CD4-positive, alpha-beta T cell treated with Interleukin-4 for 1 hour (primary cell): Measurements from ENCODE around the gene RASL11B.
"Not testable (repeated sequence)": the region's sequence is repeated elsewhere in the genome, so short reads cannot be mapped to it uniquely, and the experiment has no call there.

Experiments used
- DNase-seq, 2 donors: peaks; one replicate each; pipeline ENCODE4 v3.0.0-alpha.2; 2020 to 2022

The RASL11B gene, protein sequence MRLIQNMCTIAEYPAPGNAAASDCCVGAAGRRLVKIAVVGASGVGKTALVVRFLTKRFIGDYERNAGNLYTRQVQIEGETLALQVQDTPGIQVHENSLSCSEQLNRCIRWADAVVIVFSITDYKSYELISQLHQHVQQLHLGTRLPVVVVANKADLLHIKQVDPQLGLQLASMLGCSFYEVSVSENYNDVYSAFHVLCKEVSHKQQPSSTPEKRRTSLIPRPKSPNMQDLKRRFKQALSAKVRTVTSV

DNA sequence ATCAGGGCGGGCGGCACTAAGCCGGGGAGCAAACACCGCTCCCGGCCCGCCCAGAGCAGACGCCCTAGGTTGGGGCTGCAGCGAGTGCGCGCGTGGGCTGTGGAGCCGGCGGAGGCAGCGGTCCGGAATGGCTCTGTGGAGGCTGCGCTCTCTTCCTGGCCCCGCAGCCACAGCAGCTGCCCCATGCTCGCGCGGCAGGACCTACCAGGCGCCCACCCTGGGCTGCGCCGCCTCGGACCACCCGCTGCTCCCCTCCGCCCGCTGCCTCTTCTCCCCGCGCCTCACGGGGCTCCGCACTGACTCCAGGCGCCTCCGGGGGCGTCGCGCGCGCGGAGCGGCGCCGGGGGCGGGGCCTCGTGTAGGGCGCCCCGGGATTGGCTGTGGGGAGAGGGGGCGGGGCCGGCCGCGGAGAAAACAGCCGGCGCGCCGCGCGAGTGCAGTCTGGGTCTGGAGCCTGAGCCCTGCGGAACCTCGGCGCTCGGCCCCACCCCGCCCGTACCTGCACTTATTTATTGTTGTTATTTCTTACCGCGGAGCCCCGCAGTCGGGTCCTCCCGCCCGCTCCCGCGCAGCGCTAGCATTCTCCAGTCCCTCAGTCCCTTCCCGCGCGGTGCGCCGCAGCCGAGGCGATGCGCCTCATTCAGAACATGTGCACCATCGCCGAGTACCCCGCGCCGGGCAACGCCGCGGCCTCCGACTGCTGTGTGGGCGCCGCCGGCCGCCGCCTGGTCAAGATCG, at the start of gene RASL11B:
RASL11B (plus strand) TSS at position 439 of the 738 bp plus-strand sequence; CDS start at position 630, 191 bp downstream.
- DNase-seq: peak; percentile 79 to 85

DNA sequence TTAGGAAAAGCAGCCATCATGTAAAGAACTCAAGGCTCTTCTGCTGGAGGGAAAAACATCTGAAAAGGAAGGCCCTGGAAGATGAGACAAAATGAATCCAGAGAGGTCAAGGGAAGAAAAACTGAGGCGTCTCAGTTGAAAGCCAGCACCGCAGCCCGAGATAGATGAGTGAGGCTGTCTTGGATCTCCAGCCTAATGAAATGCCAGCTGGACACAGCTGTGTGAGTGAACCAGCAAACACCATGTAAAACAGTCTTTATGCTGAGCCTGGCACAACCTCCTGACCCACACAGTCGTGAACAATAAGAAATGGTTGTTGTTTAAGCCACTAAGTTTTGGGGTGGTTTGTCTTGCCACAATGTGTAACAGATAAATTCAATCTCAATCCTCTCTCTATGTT, 48.6 kb upstream of the RASL11B start:
- DNase-seq: no peak

DNA sequence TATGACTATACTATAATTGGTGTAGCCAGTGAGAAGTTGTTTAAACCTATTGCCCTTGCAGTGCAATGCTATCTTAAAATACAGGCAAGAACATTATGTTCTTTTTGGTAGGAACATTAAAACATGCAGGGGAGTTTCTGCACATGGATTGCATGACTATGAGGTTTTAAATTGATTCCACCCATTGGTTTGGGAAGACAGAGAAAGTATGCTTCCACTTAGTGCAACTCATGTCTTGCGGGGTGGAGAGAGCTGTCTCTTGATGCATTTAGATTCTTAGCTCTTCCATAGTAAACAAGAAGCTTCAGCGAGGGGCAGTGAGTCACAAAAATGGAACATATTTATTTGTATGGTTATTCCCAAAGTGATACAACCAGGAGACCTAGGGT, 39.5 kb upstream of the RASL11B start:
- no peak for DNase-seq

DNA sequence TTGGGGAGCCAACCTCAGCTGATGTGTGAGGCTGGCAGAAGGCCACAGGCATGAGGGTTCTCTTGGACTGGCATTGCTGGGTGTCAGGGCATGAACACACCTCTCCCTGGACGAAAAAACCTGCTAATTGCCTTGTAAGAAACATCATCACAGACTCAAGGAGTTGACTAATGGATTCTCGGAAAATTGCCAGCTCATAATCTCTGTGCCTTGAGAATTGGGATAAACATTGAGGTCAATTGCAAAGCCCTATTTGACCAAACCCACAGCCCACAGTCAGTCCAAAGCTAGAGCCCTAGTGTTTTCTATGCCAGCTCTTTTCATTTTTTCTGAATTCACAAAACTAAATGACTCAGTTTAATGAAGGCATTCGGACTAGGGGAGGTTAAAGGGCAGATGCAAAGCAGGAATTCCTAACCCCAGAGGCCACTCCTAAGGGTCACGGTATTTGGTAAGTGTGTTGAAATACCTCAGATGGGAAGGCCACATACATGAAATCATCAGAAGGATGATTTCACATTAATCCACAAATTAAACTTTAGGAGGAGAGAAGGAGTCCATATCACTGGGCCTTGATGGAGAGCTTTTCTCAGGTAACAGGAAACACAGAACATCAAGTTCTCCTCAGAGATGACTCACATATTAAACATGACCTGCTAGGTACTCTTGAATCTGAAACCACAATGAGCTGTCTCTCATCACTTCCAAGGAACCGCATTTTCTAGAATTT, 39.0 kb upstream of the RASL11B start:
- DNase-seq: peak in 1 of 2 donors; percentile 11

DNA sequence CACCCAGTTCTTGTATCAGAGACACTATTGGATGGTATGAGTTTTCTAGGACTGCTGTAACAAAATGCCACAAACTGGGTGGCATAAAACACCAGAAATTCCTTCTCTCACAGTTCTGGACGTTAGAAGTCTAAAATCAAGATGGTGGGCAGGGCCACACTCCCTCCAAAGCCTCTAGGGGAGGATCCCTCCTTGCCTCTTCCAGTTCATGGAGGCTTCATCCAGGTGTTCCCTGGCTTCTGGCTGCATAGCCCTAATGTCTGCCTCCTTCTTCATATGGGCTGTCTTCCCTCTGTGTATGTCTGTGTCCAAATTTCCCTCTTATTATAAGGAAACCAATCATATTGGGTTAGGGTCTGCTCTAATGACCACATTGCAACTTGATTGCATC, 38.4 kb upstream of the RASL11B start:
- no peak for DNase-seq

DNA sequence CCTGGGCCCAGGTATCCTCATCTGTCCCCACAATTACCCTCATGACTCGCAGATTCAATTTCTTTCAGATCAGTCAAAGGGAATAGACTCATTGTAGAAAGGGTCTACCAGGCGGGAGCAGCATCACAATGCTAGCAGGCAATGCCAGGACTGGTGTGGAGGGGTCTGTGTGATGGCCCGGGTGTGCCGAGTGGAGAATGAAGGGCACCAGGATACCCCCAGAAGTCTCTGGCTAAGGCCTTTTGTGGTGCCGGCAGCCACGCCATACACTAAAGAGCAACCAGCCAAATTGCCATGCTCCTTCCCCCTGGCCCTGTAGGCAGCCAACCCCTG, 37.9 kb upstream of the RASL11B start:
- DNase-seq: no peak

DNA sequence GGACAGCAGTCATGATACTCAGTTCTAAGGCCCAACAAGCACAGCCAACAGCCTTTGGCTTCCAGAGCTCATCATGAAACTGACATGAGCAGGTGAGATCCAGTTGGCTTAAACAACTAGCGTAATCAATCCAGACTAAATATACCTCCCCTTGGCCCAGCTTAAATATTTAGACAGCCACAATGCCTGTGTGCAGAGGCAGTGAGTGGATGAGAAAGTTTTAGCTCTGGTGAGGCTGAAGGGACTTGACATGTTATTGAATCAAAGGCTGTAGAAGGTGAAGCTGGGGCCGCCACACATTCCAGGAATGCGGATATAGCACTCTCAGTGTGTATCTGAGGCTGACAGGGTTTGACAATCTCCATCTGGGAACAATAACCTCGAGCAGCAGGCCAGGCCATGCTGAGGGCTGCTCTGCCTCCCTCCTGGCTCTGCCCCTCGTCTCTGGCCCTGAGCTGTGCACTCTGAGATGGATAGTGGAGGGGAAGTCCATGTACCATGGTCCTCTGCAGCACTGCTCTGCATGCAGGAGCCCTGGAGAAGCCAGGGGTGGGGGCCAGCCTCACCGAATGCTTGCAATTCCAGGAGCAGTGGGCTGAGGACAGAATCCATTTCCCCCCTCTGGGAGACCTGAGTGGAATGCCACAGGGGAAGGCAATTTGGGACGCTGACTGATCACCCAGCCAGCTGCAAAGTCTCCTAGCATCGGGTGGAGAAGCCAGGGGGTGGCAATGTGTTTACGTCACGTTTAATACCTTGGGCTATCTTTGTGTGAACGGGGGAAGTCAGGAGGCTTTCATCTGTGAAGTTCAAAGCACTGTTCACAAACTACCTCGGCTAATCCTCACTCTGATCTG, 37.3 kb upstream of the RASL11B start:
- DNase-seq: no peak

DNA sequence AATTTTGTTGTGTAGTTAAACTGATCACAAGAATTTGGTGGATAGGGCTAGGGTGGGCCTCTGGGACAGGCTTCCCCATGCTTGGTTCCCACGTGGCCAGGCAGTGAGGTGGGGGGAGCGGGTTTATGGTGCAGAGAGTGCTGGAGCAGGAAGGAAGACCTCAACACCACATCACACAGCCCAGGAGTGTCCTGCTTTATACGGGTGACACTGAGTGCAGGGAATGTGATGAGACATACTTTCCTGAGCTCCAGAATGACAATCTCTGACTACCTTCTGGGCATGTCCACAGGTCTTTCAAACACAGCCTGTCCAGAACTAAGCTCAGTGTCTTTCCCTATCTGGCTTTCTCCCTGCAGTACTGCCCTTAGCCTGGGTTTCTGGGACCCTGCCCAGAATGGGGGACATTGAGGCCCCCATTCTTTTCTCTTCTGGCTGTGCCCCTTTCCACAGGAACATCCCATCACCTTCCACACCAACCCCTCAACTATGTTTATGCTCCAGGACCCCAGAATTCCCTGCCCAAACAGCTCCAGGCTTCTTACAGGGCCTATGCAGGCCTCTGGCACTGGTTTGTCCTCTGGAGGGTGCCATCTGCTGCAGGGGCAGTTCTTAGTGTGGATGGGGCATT, 36.5 kb upstream of the RASL11B start:
- no peak for DNase-seq

DNA sequence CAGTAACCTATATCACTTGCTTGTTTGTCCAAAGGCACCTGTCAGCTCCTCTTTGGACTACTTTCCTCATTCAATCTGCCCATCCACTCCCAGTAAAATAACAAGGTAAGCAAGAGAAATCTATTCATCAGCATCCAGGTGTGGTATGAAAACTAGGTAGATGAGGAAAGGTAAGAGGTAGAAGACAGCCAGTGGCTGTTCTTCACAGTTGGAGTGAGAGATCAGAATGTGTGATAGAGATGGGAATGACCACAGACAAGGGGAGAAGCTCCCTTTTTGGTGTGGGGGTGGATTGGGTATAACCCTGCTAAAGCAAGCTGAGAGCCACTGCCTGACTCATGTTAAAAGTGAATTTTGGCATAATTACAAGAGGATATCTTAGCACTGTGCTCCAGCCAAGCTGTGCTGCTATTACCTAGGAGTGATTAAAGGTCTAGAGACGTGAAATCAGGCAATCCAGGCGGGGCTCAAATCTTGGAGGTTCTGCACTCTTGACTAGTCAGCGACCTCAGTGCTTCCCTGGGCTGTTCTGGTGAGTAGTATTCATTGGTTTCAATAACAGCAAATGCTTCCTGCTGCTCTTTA, 28.1 kb upstream of the RASL11B start:
- DNase-seq: no peak

DNA sequence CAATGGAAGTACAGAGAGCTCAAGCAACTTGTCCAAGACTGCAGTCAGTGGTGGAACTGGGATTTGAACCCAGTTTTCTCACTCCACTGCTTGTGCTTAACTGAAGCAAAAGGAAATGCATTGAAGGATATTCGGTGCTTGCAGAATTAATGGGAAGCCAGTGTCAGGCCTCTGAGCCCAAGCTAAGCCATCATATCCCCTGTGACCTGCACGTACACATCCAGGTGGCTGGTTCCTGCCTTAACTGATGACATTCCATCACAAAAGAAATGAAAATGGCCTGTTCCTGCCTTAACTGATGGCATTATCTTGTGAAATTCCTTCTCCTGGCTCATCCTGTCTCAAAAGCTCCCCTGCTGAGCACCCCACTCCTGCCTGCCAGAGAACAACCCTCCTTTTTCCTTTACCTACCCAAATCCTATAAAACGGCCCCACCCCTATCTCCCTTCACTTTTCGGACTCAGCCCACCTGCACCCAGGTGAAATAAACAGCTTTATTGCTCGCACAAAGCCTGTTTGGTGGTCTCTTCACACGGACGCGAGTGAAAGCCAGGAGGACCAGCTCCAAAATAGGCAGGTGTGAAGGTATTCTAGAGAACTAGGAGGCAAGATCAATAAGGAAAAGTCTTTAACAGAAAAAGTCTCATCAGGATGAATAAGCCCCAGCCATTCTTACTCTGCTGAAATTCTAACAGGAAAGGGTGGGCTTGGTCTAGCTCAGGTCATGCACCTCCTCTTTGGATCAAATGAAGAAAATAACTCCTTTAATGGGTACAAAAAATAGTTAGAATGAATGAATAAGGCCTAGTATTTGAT, 27.3 kb upstream of the RASL11B start:
- DNase-seq: not testable (repeated sequence)

DNA sequence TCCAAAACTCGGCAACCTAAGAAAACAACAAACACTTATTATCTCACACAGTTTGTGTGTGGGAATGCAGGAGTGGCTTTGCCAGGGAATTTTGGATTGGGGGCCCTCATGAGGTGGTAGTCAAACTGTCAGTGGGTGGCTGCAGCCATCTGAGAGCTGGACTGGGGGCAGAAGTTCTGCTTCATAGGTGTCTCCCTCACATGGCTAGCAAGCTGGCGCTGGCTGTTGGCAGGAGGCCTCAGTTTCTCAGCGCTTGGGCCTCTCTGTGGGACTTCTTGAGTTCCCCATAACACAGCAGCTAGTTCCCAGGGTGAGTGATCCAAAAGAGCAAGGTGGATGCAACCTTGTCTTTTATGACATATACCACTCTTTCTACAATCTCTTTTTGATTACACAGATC, 26.0 kb upstream of the RASL11B start:
- no peak for DNase-seq

DNA sequence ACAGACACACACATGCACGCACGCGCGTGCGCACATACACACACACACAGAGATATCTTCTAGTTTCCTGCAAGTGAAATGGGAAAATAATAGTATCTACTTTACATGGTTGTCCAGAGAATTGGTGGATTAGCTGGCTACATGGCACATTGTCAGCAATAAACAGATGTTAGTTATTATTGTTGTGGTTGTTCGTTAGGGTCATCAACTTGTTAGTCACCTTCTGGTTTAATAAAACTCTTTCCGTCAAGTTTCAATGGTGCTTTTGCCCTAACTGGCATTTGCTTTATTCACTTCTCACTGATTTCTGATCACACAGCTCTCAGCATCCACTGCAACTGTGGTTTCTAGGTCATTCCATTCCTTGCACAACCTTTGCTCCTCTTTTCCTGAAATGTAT, 25.4 kb upstream of the RASL11B start:
- no peak for DNase-seq

DNA sequence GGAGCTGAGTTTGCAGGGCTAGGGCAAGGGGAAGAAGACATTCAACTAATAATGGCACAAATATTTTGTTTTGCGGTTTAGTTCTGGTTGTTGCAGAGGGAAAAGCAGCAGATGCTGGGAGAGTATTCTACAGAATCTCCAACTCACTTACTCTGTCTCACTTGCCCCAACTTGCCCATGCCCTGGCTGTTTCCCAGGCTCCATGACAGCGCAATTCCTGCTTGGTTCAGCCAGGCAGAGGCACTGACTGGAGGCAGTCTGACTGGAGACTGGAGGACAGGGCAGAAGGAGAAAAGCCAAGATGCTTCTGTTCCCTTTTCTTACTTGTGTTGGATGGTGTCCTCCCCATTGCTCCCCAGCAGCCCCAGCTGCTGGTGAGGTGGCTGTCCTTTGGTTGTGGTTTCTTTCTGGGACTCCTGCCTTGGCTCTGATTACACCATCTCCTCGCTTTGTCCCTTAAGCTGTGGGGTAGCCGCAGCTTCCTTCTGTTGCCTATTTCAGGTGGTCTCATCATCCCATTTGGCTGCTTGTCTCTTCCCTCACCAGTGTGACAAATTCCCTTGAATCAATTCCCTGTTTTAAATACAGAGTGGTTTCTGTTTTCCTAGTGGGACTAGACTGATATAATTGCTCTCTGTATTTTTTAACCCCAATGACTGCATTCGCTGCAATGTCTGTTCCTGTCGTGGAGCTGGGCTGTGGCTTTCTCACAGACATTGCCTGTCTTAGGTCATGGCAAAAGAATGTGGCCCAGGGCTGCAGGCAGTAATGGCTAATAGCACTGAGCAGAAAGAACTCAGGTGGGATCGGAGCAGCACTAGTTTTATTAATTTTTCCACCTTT, 24.2 kb upstream of the RASL11B start:
- no peak for DNase-seq

DNA sequence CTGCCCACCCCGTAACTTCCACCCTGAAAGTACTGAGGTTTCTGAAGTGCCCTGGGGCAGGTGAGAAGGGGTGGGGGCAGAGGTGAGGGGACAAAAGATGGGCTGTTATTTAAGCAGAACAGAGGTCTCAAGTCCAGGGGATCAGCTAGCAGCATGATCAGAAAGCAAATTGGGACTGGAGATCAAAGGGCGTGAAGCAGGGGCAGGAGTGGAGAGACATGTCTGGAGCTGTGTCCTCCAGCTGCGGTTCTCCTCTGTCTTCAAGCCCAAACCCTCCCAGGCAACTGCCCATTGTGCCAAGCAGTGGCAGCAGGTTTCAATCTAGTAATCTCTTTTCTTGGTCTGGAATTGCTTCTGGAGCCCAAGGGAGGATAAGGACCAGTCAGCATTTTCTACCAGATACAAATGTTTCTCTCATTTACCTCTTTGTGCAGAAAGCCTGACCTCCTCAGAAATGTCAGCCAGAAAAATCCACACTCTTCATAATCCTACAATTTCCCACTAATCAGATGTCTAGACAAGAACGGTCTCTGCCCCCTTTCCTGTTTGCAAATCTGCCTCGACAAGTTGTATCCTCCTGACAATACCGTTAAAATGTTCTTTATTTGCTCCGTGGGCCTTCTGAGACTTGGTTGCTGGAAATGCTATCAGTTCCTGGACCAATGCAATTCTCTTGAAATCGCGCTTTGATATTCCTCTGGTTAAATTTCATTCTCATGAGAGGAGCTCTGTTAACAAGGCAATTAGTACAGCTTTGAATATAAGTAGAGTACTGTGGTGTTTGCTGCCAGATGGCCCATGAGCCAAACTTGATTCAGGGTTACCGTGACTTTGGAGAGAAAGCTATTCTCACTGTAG, 23.2 kb upstream of the RASL11B start:
- DNase-seq: no peak

DNA sequence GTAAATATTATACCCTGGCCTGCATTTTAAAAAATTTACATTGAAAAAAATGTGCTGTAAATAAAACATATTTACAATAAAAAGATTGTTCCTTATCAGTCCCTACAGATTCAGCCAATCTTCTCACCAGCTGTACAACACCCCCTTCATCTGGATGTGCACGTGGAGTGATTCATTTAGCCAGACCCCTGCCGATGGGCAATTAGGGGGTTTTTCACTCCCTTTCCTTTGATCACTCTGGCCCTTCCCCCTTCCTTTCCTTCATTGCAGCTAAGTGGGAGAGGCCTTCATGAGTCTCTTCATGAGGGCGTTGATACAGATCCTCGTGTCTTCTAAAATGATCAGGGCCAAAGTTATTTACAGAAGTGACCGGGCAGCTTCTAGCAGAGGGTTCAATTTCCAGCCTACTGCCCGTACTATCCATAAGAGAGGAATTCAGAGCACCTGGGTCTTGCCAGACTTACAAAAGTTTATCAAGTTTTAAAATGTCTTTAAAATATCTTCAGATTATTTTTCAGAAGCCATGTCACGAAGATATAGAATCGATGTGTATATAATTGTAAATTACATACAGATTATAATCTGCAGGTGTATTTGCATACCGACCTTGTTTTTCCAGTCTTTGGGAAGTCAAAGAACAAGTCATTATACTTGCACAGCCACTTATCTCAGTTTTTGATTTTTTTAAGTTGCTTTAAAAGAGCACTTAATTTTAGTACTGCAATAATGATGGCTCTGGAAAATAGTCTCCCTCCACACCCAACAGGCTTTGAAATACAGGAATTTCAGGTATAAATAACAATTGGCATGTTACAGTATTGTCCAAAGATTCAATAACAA, 21.4 kb upstream of the RASL11B start:
- DNase-seq: no peak

DNA sequence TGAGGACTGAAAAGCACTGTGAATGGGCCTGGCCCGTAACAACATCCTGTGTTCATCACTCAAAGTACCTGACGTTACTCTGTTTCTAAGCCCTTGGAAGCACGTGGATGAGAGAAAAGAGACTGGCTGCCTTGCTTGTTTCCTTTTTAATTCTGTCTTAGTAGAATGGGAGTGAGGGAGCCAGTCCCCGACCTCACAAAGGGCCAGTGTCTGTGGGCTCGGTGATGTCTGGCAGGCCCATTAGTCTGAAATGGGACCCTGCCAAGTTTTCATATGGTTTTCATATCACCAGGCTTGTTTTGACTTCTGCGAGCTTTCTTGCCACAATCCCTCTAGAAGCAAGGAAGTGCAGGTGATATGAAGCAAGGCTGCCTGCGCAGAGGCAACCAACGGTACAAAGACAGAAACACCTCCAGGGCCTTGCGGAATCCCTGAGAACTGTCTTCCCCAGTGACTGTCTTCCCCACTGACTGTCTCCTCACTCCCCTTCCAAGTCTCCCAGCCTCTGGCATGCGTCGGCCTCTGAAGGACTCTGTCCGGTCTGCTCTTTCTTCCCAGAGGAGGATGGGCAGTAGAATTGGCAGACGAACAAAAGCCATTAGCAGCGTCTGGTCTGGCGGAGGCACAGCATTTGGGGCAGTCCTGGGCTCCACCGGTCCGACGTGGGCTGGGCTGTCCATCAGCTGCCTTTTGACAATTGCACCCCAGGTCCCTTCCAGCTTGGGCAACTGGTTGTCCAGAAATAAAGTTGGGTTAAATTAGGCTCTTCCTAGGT, 20.2 kb upstream of the RASL11B start:
- no peak for DNase-seq

DNA sequence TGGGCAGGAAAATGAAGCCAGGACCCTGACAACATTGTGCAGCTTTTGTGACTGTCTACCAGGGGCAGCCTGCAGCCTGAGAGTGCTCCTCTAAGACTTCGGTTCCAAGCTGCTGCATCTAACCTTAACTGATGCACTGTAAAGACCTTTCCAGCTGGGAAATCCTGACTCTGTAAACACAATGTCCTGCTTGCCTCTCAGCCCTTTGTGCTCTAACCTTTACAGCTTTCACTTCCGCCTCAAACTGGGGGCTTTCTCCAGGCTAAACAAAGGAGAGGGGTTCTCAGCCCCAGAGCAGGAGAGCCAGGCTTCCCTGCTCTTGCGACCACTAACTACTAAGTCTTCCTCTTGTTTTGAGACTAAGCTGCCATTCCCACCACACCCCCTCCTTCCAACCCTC, 19.3 kb upstream of the RASL11B start:
- DNase-seq: no peak

DNA sequence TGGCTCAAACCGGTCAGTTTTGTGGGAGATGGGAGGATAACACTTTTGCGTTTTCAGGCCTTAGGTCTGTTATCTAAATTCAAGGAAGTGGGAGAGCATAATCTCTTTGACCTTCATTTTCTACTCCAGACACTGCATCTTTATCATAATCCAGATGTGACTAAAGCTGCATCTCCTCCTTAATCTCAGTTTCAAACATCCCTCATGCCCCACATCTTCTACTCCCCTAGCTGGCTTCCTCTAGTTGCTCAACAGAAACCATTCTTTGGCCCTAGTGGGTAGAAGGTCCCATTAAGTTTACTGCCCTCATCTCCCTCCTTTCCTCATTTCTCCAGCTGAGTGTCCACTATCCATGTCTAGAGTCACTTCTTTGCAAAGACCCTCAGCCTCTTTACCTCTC, 18.8 kb upstream of the RASL11B start:
- DNase-seq: no peak
